ENCODE results near the gene SEMA4D.

DNA sequence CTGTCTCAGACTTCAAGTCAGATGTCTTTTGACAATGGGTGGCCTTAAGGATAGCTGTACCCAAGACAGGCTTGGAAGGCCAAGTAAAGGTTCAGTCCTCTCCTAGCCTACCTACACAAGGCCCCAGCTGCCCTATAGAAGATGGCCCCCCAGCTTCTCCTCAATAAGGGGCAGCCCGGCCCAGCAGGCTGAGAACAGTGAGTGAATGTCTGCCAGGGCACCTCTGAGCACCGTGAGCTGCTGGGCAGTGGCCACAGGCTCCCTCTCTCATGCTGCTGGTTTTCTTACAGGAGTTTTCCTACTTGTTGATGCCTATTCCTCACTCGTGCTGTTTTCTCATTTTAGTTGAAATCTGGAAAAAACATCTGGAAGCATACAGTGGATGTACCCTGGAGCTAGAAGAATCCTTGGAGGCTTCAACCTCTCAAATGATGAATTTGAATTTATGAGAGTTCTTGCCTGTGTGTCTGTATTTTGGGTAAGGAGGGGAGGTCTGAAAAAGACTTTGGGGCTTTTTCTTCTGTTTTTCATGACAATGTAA, 139.5 kb downstream of the SEMA4D start:
- TF ChIP-seq EP300 (IDR thresholded peaks at IDR 0.05) (no peak), POLR2A (IDR thresholded peaks at IDR 0.05) (no peak)
- TF ChIP-seq, protein P1, sequence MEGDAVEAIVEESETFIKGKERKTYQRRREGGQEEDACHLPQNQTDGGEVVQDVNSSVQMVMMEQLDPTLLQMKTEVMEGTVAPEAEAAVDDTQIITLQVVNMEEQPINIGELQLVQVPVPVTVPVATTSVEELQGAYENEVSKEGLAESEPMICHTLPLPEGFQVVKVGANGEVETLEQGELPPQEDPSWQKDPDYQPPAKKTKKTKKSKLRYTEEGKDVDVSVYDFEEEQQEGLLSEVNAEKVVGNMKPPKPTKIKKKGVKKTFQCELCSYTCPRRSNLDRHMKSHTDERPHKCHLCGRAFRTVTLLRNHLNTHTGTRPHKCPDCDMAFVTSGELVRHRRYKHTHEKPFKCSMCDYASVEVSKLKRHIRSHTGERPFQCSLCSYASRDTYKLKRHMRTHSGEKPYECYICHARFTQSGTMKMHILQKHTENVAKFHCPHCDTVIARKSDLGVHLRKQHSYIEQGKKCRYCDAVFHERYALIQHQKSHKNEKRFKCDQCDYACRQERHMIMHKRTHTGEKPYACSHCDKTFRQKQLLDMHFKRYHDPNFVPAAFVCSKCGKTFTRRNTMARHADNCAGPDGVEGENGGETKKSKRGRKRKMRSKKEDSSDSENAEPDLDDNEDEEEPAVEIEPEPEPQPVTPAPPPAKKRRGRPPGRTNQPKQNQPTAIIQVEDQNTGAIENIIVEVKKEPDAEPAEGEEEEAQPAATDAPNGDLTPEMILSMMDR (IDR thresholded peaks at IDR 0.05) = no peak
